HepG2 (cell line): ENCODE measurements around the gene PTCH1. TPM values are rescaled to one million over a fixed set of nuclear protein-coding genes. Genes with fewer than 3 reads are reported as not detected.

ENCODE experiments used
- ATAC-seq: fragments of 200-7000 bp; cut with Tn5 transposase; 3 replicates; pipeline ENCODE4 v1.9.1; 2020; ENCODE audit warnings: mild to moderate bottlenecking, moderate library complexity
- BruUV-seq: library from RNA; stranded (reverse); fragments of 400-500 nt; replicated peaks from 2 replicates; lab custom pipeline; 2021; lab: Mats Ljungman, UMichigan
- CTCF ChIA-PET: fragments of 300-600 bp; formaldehyde crosslinking; extraction: SDS; loops from one replicate; lab custom pipeline; 2021; ENCODE audit warnings: low total read pairs, inconsistent platforms, low intra/inter-chr PET ratio; lab: Yijun Ruan, JAX
- POLR2A ChIA-PET: fragments of 350-600 bp; sonication (Branson Sonifier 250); formaldehyde crosslinking; loops from one replicate; lab custom pipeline; 2020; ENCODE audit warnings: antibody characterized with exemption, inconsistent platforms; lab: Yijun Ruan, JAX
- DNase-seq: peaks from one replicate; pipeline ENCODE4 v3.0.0-alpha.2; 2015; ENCODE audit warnings: low spot score
- FAIRE-seq: peaks from 3 replicates; lab custom pipeline; 2011; peaks lifted over from hg19 to GRCh38; lab: Jason Lieb, UNC
- H2AFZ ChIP-seq: one replicate; pipeline ENCODE4 v1.6.1; 2011; ENCODE audit warnings: low read length, inconsistent platforms
- H3K27ac ChIP-seq: fragments of 300-600 bp; 3 replicates; pipeline ENCODE4 v1.8.0; 2011; ENCODE audit warnings: mixed run types, mild to moderate bottlenecking, mixed read lengths, low read length, inconsistent platforms; ENCODE audit not compliant: insufficient read depth; ENCODE audit errors: extremely low read length
- H3K27me3 ChIP-seq, 2 experiments: fragments of 200-600 bp in 1 of 2; 2 replicates in 1 of 2; 3 replicates in 1 of 2; pipeline versions ENCODE4 v1.6.0 to v1.8.0; 2011; ENCODE audit warnings: low read length in 2 of 2, mild to moderate bottlenecking in 2 of 2, moderate library complexity in 2 of 2, inconsistent platforms in 1 of 2; ENCODE audit not compliant: insufficient read depth in 2 of 2, control insufficient read depth in 1 of 2
- H3K36me3 ChIP-seq, 2 experiments: fragments of 200-600 bp in 1 of 2; replicated peaks in 1 of 2; 2 replicates in 1 of 2; 3 replicates in 1 of 2; pipeline versions ENCODE4 v1.5.1 to v1.8.0; 2011; ENCODE audit warnings: low read length in 2 of 2, inconsistent platforms in 1 of 2; ENCODE audit not compliant: insufficient read depth in 2 of 2, control insufficient read depth in 1 of 2
- H3K4me1 ChIP-seq: 2 replicates; pipeline ENCODE4 v1.5.1; 2012; ENCODE audit warnings: low read length, inconsistent platforms; ENCODE audit not compliant: insufficient read depth
- H3K4me2 ChIP-seq: 2 replicates; pipeline ENCODE4 v1.6.0; 2011; ENCODE audit warnings: low read depth, low read length, inconsistent platforms
- H3K4me3 ChIP-seq, 3 experiments: fragments of 200-600 bp in 1 of 3; sonication (generic), shearing (Covaris generic) in 1 of 3; replicated peaks in 1 of 3; 2 replicates each; pipeline ENCODE4 v1.5.1; 2011 to 2016; ENCODE audit warnings: low read length in 3 of 3, inconsistent platforms in 2 of 3, low read depth in 2 of 3, mild to moderate bottlenecking in 2 of 3, control low read depth in 1 of 3, mixed read lengths in 1 of 3; ENCODE audit not compliant: insufficient read depth in 1 of 3
- H3K79me2 ChIP-seq: one replicate; pipeline ENCODE4 v1.6.1; 2011; ENCODE audit warnings: low read length, inconsistent platforms; ENCODE audit not compliant: insufficient read depth
- H3K9ac ChIP-seq: 2 replicates; pipeline ENCODE4 v1.6.0; 2011; ENCODE audit warnings: mild to moderate bottlenecking, low read depth, low read length, inconsistent platforms; ENCODE audit not compliant: insufficient read depth
- H3K9me3 ChIP-seq: 2 replicates; pipeline ENCODE4 v1.5.1; 2012; ENCODE audit warnings: mild to moderate bottlenecking, low read length
- H4K20me1 ChIP-seq: 2 replicates; pipeline ENCODE4 v1.6.0; 2011; ENCODE audit warnings: inconsistent platforms, mild to moderate bottlenecking, low read length, moderate library complexity; ENCODE audit not compliant: insufficient read depth
- AGO1 ChIP-seq: fragments of 200-400 bp; formaldehyde crosslinking; IDR thresholded peaks from 2 replicates; pipeline ENCODE4 v1.6.1; 2017; ENCODE audit warnings: mild to moderate bottlenecking, low read depth, low read length, moderate library complexity; ENCODE audit not compliant: poor library complexity, severe bottlenecking
- BORCS8-MEF2B ChIP-seq: sonication (generic); formaldehyde crosslinking; IDR thresholded peaks from 2 replicates; pipeline ENCODE4 v1.8.0; 2022; ENCODE audit warnings: mild to moderate bottlenecking, missing genetic modification reagents
- EEA1 ChIP-seq: sonication (generic); formaldehyde crosslinking; IDR thresholded peaks from 2 replicates; pipeline ENCODE4 v1.5.1; 2020; ENCODE audit warnings: mild to moderate bottlenecking, missing genetic modification reagents, borderline replicate concordance
- GATA4 ChIP-seq: sonication (generic); IDR thresholded peaks from 2 replicates; pipeline ENCODE4 v1.6.1; 2016; ENCODE audit warnings: antibody characterized with exemption, low read depth, borderline replicate concordance
- GTF3A ChIP-seq: sonication (generic); formaldehyde crosslinking; conservative IDR thresholded peaks from 2 replicates; pipeline ENCODE4 v1.4.0; 2020; ENCODE audit warnings: mild to moderate bottlenecking, missing genetic modification reagents
- KDM2A ChIP-seq: sonication (generic); formaldehyde crosslinking; IDR thresholded peaks from 2 replicates; pipeline ENCODE4 v1.4.0; 2020; ENCODE audit warnings: low read depth, missing genetic modification reagents, borderline replicate concordance
- KLF6 ChIP-seq: IDR thresholded peaks from 2 replicates; pipeline ENCODE4 v1.8.0; 2016; ENCODE audit warnings: missing biosample characterization, missing genetic modification reagents
- MATR3 ChIP-seq: sonication (generic); formaldehyde crosslinking; IDR thresholded peaks from 2 replicates; pipeline ENCODE4 v1.4.0; 2020; ENCODE audit warnings: missing genetic modification reagents
- MAZ ChIP-seq, 2 experiments: sonication (generic) in 1 of 2; formaldehyde crosslinking in 1 of 2; IDR thresholded peaks; 2 replicates each; pipeline versions ENCODE4 v1.5.0 to v1.6.1; 2012 to 2020; ENCODE audit warnings: low read depth in 2 of 2, mild to moderate bottlenecking in 2 of 2, borderline replicate concordance in 1 of 2, improper control_type of control experiment in 1 of 2, low read length in 1 of 2, missing genetic modification reagents in 1 of 2, moderate library complexity in 1 of 2
- POLR2G ChIP-seq: fragments of 200-400 bp; formaldehyde crosslinking; IDR thresholded peaks from 2 replicates; pipeline ENCODE4 v1.6.1; 2018; ENCODE audit warnings: mild to moderate bottlenecking, low read depth, low read length, moderate library complexity
- RORA ChIP-seq: sonication (generic); formaldehyde crosslinking; IDR thresholded peaks from 2 replicates; pipeline ENCODE4 v1.5.0; 2020; ENCODE audit warnings: mild to moderate bottlenecking, missing genetic modification reagents, moderate library complexity
- SAP130 ChIP-seq: IDR thresholded peaks from 2 replicates; pipeline ENCODE4 v1.6.1; 2016; ENCODE audit warnings: low read depth
- TARDBP ChIP-seq: sonication (generic); formaldehyde crosslinking; IDR thresholded peaks from 2 replicates; pipeline ENCODE4 v1.8.0; 2022; ENCODE audit warnings: mild to moderate bottlenecking, missing genetic modification reagents
- ZNF17 ChIP-seq: sonication (generic); formaldehyde crosslinking; IDR thresholded peaks from 2 replicates; pipeline ENCODE4 v1.5.0; 2020; ENCODE audit warnings: mild to moderate bottlenecking, missing genetic modification reagents
- ZNF547 ChIP-seq: sonication (generic); formaldehyde crosslinking; IDR thresholded peaks from 2 replicates; pipeline ENCODE4 v1.5.1; 2020; ENCODE audit warnings: mild to moderate bottlenecking, missing genetic modification reagents
- ZNF768 ChIP-seq: sonication (generic); formaldehyde crosslinking; IDR thresholded peaks from 2 replicates; pipeline ENCODE4 v1.4.0; 2020; ENCODE audit warnings: missing genetic modification reagents
- WGBS: methylation state at CpG from one replicate; pipeline ENCODE4 v1.1.6; 2017; ENCODE audit warnings: low lambda C conversion rate; 5-methylcytosine and 5-hydroxymethylcytosine counted together
- in situ Hi-C: cut with HindIII; loops from 2 replicates; pipeline ENCODE4 v1.10.0; 2017; ENCODE audit warnings: low pct_unique_long_range_greater_than_20kb; ENCODE audit not compliant: extremely low pct_ligation_motif_present
- intact Hi-C: fragments of 100-400 bp; cut with micrococcal nuclease; formaldehyde crosslinking; loops from one replicate; pipeline ENCODE4 v1.10.0; 2022; ENCODE audit not compliant: unreplicated experiment
- polyA plus RNA-seq, 8 experiments: library from polyadenylated mRNA; depleted of rRNA in 3 of 8; stranded (reverse) in 7 of 8; unstranded in 1 of 8; fragments of >200 nt; fragmentation: Illumina TruSeq in 4 of 8; extraction: Trizol in 4 of 8; gene quantifications; 2 replicates each; pipeline versions ENCODE4 v1.2.1 to v1.2.3, GENCODE V29; 2011 to 2016; ENCODE audit warnings: low read depth in 4 of 8, missing spikeins in 1 of 8, mixed read lengths in 1 of 8; ENCODE audit not compliant: insufficient read depth in 1 of 8
- total RNA-seq, 5 experiments: library from RNA; depleted of rRNA; stranded (reverse); fragments of >200 nt; fragmentation: Illumina TruSeq; extraction: Trizol; gene quantifications; 2 replicates each; pipeline ENCODE4 v1.2.3, GENCODE V29; 2016; ENCODE audit warnings: low read depth in 1 of 5
- TF ChIP-seq, protein P1 (sequence below): sonication (generic); formaldehyde crosslinking; IDR thresholded peaks from 2 replicates; pipeline ENCODE4 v1.9.0; 2022; ENCODE audit warnings: missing genetic modification reagents, mild to moderate bottlenecking, borderline replicate concordance
- TF ChIP-seq, protein P2 (sequence below): sonication (generic); formaldehyde crosslinking; IDR thresholded peaks from 2 replicates; pipeline ENCODE4 v1.8.1; 2023; ENCODE audit warnings: mild to moderate bottlenecking, missing genetic modification reagents

Gene PTCH1
- total and polyA plus RNA-seq, 2 of the 13 experiments (the other 11 are each of a cell fraction or from before 2014, with no cell fraction given) = 2.8 to 3.9 TPM

DNA sequence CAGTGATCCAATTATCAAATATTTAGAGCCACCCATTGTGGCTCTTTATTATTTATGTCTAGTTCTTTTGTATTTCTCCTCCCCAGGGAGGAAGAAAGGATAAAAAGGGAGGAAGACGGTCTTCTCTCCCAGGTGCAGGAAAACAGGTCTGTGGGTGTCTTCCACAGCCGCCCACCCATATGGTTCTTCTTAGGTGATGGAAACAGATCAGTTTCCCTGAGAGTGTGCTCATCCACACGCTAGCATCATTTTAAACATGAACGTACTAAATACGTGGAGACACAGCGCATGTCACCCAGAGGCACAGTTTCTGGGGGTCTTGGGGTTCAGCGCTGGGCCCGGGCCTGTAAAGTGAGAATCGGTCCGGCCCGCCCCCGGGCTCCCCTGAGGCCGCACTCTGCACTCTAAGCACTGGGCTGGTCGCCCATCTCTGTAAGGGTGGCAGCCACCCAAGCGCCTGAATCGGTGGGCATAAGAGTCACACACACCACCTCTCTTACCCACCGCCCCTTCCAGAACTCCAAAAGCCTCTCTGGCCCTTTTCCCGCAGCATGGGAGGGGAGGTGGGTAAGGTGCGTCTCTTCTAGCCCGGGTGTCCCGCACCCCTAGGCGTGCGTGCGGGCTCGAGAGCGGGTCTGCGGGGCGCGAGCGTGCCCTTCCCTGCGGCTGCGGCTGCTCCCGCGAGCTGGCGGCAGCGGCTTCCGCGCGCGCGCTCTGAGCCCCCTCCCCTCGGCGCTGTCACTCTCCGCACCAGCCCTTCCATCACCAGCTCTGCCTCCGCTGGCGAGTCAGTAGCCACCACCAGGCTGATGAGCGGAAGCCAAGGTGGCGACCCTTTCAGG, 1.3 kb downstream of the PTCH1 start:
- Histone ChIP-seq H3K9ac (no peak overlapping the region), H3K9me3 (no peaks in the 10 kb centered on the region), H3K27me3 (peaks cover 7 to 32% of the 10 kb centered on the region in 2 experiments; a peak in 4 of 5 replicates), H3K4me1 (peaks cover 34% of the 10 kb centered on the region), H3K36me3 (no peaks in the 10 kb centered on the region), H4K20me1 (no peaks in the 10 kb centered on the region), H3K4me3 (peak overlapping the region; percentile 41 to 73 (median 59); a peak in 5 of 6 replicates), H2AFZ (no peak overlapping the region), H3K27ac (no peak overlapping the region), H3K79me2 (peaks cover 3% of the 10 kb centered on the region), H3K4me2 (peak overlapping the region; percentile 93)
- DNase-seq (no peak), FAIRE-seq (no peak), ATAC-seq (peak; percentile 41)
- intact Hi-C loops (loop anchor here (10.0 kb wide), 3 partner anchors 209 to 699 kb away; no protein-coding TSS in a partner anchor), in situ Hi-C loops (no loop called here)
- POLR2A ChIA-PET = interaction anchor here (1.7 kb wide), 1 partner anchor 8 kb away, joined by 3 read pairs; no protein-coding TSS in a partner anchor
- 61% methylated on average over 11 of the region's 48 CpGs for WGBS
- CTCF ChIA-PET = no interaction called here
- BruUV-seq = no TSS peak
- TF ChIP-seq BORCS8-MEF2B (CRISPR knock-in tag) (0 out of 2 replicates have a peak, but pooled peaks have one; percentile 32), AGO1 (peak; percentile 80), ZNF547 (CRISPR knock-in tag) (no peak; the same call in 1 of the 2 replicates), EEA1 (CRISPR knock-in tag) (no peak), TARDBP (no peak), KLF6 (CRISPR knock-in tag) (no peak), MAZ (IDR thresholded peaks at IDR 0.05; ENCODE audit: borderline replicate concordance, low read depth, low read length) (peak; percentile 17; the same call in 1 of the 2 replicates), MAZ (CRISPR knock-in tag; IDR thresholded peaks at IDR 0.05; ENCODE audit: low read depth) (no peak), KDM2A (CRISPR knock-in tag) (peak; percentile 57; the same call in 1 of the 2 replicates), RORA (CRISPR knock-in tag) (no peak), GTF3A (CRISPR knock-in tag) (no peak), SAP130 (CRISPR knock-in tag) (peak; percentile 22; the same call in 1 of the 2 replicates), GATA4 (no peak), MATR3 (CRISPR knock-in tag) (no peak), ZNF768 (peak; percentile 17; the same call in 1 of the 2 replicates), ZNF17 (no peak), POLR2G (0 out of 2 replicates have a peak, but pooled peaks have one; percentile 41)
- TF ChIP-seq, protein P1, sequence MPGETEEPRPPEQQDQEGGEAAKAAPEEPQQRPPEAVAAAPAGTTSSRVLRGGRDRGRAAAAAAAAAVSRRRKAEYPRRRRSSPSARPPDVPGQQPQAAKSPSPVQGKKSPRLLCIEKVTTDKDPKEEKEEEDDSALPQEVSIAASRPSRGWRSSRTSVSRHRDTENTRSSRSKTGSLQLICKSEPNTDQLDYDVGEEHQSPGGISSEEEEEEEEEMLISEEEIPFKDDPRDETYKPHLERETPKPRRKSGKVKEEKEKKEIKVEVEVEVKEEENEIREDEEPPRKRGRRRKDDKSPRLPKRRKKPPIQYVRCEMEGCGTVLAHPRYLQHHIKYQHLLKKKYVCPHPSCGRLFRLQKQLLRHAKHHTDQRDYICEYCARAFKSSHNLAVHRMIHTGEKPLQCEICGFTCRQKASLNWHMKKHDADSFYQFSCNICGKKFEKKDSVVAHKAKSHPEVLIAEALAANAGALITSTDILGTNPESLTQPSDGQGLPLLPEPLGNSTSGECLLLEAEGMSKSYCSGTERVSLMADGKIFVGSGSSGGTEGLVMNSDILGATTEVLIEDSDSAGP (CRISPR knock-in tag) = peak; percentile 44; the same call in 1 of the 2 replicates
- TF ChIP-seq, protein P2, sequence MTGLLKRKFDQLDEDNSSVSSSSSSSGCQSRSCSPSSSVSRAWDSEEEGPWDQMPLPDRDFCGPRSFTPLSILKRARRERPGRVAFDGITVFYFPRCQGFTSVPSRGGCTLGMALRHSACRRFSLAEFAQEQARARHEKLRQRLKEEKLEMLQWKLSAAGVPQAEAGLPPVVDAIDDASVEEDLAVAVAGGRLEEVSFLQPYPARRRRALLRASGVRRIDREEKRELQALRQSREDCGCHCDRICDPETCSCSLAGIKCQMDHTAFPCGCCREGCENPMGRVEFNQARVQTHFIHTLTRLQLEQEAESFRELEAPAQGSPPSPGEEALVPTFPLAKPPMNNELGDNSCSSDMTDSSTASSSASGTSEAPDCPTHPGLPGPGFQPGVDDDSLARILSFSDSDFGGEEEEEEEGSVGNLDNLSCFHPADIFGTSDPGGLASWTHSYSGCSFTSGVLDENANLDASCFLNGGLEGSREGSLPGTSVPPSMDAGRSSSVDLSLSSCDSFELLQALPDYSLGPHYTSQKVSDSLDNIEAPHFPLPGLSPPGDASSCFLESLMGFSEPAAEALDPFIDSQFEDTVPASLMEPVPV (CRISPR knock-in tag) = 0 out of 2 replicates have a peak, but pooled peaks have one; percentile 43
